Measurements from ENCODE around the gene ZFP36.

- TF ChIP-seq CTCF (IDR thresholded peaks at IDR 0.05; ENCODE audit: low read depth, low read length, poor library complexity, severe bottlenecking) (no peak), EZH2phosphoT487 (IDR thresholded peaks at IDR 0.05; ENCODE audit: borderline replicate concordance, low read length) (no peak)
Measured at GRCh38 chr19:39401549-39402345, 4.9 kb upstream of the ZFP36 start.
